Panc1 (cell line): ENCODE data around the gene PPIL1.
"Not testable (repeated sequence)": the region's sequence is repeated elsewhere in the genome, so short reads cannot be mapped to it uniquely, and the experiment has no call there.

Experiments
- POLR2AphosphoS5 ChIP-seq: IDR thresholded peaks from 2 replicates; pipeline ENCODE4 v1.6.1; 2012; ENCODE audit warnings: mild to moderate bottlenecking, low read depth, low read length, moderate library complexity
- TF ChIP-seq, protein P1 (sequence below): fragments of 450-650 bp; IDR thresholded peaks from 2 replicates; pipeline ENCODE4 v1.5.1; 2017; ENCODE audit warnings: mild to moderate bottlenecking

DNA sequence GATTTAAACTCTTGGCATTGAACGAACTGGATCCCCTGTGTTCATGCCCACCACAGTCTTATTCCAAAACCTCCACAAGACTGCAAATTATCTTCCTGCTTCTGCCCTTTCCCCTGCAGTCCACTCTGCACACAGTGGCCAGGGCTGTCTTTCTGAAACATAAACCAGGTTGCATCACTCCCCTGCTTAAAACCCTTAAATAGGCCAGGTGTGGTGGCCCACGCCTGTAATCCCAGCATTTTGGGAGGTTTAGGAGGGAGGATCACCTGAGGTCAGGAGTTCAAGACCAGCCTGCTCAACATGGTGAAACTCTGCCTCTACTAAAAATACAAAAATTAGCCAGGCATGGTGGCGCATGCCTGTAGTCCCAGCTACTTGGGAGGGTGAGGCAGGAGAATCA lies 61.6 kb downstream of the PPIL1 start:
- TF ChIP-seq, protein P1, sequence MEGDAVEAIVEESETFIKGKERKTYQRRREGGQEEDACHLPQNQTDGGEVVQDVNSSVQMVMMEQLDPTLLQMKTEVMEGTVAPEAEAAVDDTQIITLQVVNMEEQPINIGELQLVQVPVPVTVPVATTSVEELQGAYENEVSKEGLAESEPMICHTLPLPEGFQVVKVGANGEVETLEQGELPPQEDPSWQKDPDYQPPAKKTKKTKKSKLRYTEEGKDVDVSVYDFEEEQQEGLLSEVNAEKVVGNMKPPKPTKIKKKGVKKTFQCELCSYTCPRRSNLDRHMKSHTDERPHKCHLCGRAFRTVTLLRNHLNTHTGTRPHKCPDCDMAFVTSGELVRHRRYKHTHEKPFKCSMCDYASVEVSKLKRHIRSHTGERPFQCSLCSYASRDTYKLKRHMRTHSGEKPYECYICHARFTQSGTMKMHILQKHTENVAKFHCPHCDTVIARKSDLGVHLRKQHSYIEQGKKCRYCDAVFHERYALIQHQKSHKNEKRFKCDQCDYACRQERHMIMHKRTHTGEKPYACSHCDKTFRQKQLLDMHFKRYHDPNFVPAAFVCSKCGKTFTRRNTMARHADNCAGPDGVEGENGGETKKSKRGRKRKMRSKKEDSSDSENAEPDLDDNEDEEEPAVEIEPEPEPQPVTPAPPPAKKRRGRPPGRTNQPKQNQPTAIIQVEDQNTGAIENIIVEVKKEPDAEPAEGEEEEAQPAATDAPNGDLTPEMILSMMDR = not testable (repeated sequence)
- TF ChIP-seq POLR2AphosphoS5 = not testable (repeated sequence)
